Panc1 (cell line): ENCODE measurements around the gene FANCD2.

Experiments
- CTCF ChIP-seq: fragments of 450-650 bp; IDR thresholded peaks from 2 replicates; pipeline ENCODE4 v1.5.1; 2017; ENCODE audit warnings: mild to moderate bottlenecking
- TF ChIP-seq, protein P1 (sequence below), 2 experiments: IDR thresholded peaks; 2 replicates each; pipeline ENCODE4 v1.6.1; 2011 to 2012; ENCODE audit warnings: low read depth in 2 of 2, control low read depth in 1 of 2, low read length in 1 of 2, mild to moderate bottlenecking in 1 of 2, moderate library complexity in 1 of 2; ENCODE audit not compliant: insufficient read depth in 1 of 2

GRCh38 chr3:10021856-10022775 lies 4.1 kb upstream of the FANCD2 start:
- TF ChIP-seq CTCF, result no peak
- TF ChIP-seq, protein P1, sequence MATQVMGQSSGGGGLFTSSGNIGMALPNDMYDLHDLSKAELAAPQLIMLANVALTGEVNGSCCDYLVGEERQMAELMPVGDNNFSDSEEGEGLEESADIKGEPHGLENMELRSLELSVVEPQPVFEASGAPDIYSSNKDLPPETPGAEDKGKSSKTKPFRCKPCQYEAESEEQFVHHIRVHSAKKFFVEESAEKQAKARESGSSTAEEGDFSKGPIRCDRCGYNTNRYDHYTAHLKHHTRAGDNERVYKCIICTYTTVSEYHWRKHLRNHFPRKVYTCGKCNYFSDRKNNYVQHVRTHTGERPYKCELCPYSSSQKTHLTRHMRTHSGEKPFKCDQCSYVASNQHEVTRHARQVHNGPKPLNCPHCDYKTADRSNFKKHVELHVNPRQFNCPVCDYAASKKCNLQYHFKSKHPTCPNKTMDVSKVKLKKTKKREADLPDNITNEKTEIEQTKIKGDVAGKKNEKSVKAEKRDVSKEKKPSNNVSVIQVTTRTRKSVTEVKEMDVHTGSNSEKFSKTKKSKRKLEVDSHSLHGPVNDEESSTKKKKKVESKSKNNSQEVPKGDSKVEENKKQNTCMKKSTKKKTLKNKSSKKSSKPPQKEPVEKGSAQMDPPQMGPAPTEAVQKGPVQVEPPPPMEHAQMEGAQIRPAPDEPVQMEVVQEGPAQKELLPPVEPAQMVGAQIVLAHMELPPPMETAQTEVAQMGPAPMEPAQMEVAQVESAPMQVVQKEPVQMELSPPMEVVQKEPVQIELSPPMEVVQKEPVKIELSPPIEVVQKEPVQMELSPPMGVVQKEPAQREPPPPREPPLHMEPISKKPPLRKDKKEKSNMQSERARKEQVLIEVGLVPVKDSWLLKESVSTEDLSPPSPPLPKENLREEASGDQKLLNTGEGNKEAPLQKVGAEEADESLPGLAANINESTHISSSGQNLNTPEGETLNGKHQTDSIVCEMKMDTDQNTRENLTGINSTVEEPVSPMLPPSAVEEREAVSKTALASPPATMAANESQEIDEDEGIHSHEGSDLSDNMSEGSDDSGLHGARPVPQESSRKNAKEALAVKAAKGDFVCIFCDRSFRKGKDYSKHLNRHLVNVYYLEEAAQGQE (IDR thresholded peaks at IDR 0.05; ENCODE audit: insufficient read depth in 1 of 2, low read depth in 2 of 2, low read length in 1 of 2), result no peak
